ENCODE results near the gene STAT1. TPM values are rescaled to one million over a fixed set of nuclear protein-coding genes. Genes with fewer than 3 reads are reported as not detected.

STAT1 gene
- total RNA-seq, 1 experiment from 2014 or later, result 32.5 TPM

- H3K4me1 ChIP-seq (replicated peaks; ENCODE audit: insufficient read depth), result peaks cover 21% of the 10 kb centered on the region
- BruUV-seq (replicated peaks), result no TSS peak
- no peak overlapping the region for H3K4me2 ChIP-seq
- TF ChIP-seq EZH2 (IDR thresholded peaks at IDR 0.05; ENCODE audit: low read depth) (no peak), CTCF (conservative IDR thresholded peaks at IDR 0.05) (no peak)
- H3K4me3 ChIP-seq, result no peak overlapping the region
- H3K27me3 ChIP-seq (ENCODE audit: insufficient read depth, low read depth), result no peaks in the 10 kb centered on the region
- intact Hi-C loops (cut with micrococcal nuclease; ENCODE audit: unreplicated experiment), result loop anchor here (1.0 to 10.0 kb wide), 2 partner anchors 37 to 60 kb away; no protein-coding TSS in a partner anchor
- peak in 1 of 2 experiments; percentile 31 for DNase-seq
- H3K36me3 ChIP-seq (ENCODE audit: low read depth), result no peaks in the 10 kb centered on the region
- CTCF ChIA-PET, result no interaction called here
- no peaks in the 10 kb centered on the region for H3K9me2 ChIP-seq (ENCODE audit: insufficient read depth)
- H3F3A ChIP-seq (ENCODE audit: insufficient read depth, low read depth), result peaks cover 19% of the 10 kb centered on the region
- no peaks in the 10 kb centered on the region for H4K20me1 ChIP-seq (ENCODE audit: insufficient read depth)
- no peaks in the 10 kb centered on the region for H3K79me2 ChIP-seq (ENCODE audit: low read depth)
- H2AFZ ChIP-seq, result no peak overlapping the region
- no peak overlapping the region for H3K27ac ChIP-seq
- POLR2A ChIA-PET (ENCODE audit: unreplicated experiment), result no interaction called here
- no peaks in the 10 kb centered on the region for H3K9me3 ChIP-seq (ENCODE audit: insufficient read depth, low read depth)
These were observed 29.4 kb downstream of the STAT1 start for GRCh38 chr2:190984595-190984994.

GRCh38 chr2:190982262-190983034 is 31.5 kb downstream of the STAT1 start:
- H3K79me2 ChIP-seq (ENCODE audit: low read depth), result no peaks in the 10 kb centered on the region
- TF ChIP-seq CTCF (conservative IDR thresholded peaks at IDR 0.05), result no peak
- TF ChIP-seq EZH2 (IDR thresholded peaks at IDR 0.05; ENCODE audit: low read depth), result no peak
- peaks cover 21% of the 10 kb centered on the region for H3K36me3 ChIP-seq (ENCODE audit: low read depth)
- no peaks in the 10 kb centered on the region for H3K9me2 ChIP-seq (ENCODE audit: insufficient read depth)
- H3K27me3 ChIP-seq (ENCODE audit: insufficient read depth, low read depth), result no peaks in the 10 kb centered on the region
- H3K4me2 ChIP-seq, result no peak overlapping the region
- H3F3A ChIP-seq (ENCODE audit: insufficient read depth, low read depth), result peaks cover 25% of the 10 kb centered on the region
- no peak for DNase-seq
- ChIA-PET CTCF (interaction anchor here (0.6 kb wide), 1 partner anchor 96 kb away, joined by 3 read pairs; no protein-coding TSS in a partner anchor), POLR2A (ENCODE audit: unreplicated experiment) (no interaction called here)
- H3K27ac ChIP-seq, result no peak overlapping the region
- no peaks in the 10 kb centered on the region for H3K9me3 ChIP-seq (ENCODE audit: insufficient read depth, low read depth)
- no peak overlapping the region for H2AFZ ChIP-seq
- H4K20me1 ChIP-seq (ENCODE audit: insufficient read depth), result no peaks in the 10 kb centered on the region
- H3K4me3 ChIP-seq, result no peak overlapping the region
- intact Hi-C loops (cut with micrococcal nuclease; ENCODE audit: unreplicated experiment), result loop anchor here (10.0 kb wide), 1 partner anchor 58 kb away; no protein-coding TSS in a partner anchor
- H3K4me1 ChIP-seq (replicated peaks; ENCODE audit: insufficient read depth), result peaks cover 40% of the 10 kb centered on the region
- BruUV-seq (replicated peaks), result no TSS peak

GRCh38 chr2:190981733-190982132 is 32.2 kb downstream of the STAT1 start:
- H3K27me3 ChIP-seq (ENCODE audit: insufficient read depth, low read depth), result no peaks in the 10 kb centered on the region
- H3K27ac ChIP-seq, result no peak overlapping the region
- peaks cover 25% of the 10 kb centered on the region for H3F3A ChIP-seq (ENCODE audit: insufficient read depth, low read depth)
- H3K4me1 ChIP-seq (replicated peaks; ENCODE audit: insufficient read depth), result peaks cover 40% of the 10 kb centered on the region
- no peaks in the 10 kb centered on the region for H3K9me3 ChIP-seq (ENCODE audit: insufficient read depth, low read depth)
- TF ChIP-seq CTCF (conservative IDR thresholded peaks at IDR 0.05) (no peak), EZH2 (IDR thresholded peaks at IDR 0.05; ENCODE audit: low read depth) (no peak)
- H3K9me2 ChIP-seq (ENCODE audit: insufficient read depth), result no peaks in the 10 kb centered on the region
- peaks cover 22% of the 10 kb centered on the region for H3K36me3 ChIP-seq (ENCODE audit: low read depth)
- DNase-seq, result no peak
- ChIA-PET CTCF (no interaction called here), POLR2A (ENCODE audit: unreplicated experiment) (no interaction called here)
- H3K79me2 ChIP-seq (ENCODE audit: low read depth), result no peaks in the 10 kb centered on the region
- intact Hi-C loops (cut with micrococcal nuclease; ENCODE audit: unreplicated experiment), result loop anchor here (10.0 kb wide), 1 partner anchor 57 kb away; no protein-coding TSS in a partner anchor
- no peak overlapping the region for H2AFZ ChIP-seq
- H4K20me1 ChIP-seq (ENCODE audit: insufficient read depth), result no peaks in the 10 kb centered on the region
- BruUV-seq (replicated peaks), result no TSS peak
- H3K4me2 ChIP-seq, result peak overlapping the region; percentile 60; the same call in 1 of the 2 replicates
- no peak overlapping the region for H3K4me3 ChIP-seq
